ENCODE data around the gene PCMTD2.

DNA sequence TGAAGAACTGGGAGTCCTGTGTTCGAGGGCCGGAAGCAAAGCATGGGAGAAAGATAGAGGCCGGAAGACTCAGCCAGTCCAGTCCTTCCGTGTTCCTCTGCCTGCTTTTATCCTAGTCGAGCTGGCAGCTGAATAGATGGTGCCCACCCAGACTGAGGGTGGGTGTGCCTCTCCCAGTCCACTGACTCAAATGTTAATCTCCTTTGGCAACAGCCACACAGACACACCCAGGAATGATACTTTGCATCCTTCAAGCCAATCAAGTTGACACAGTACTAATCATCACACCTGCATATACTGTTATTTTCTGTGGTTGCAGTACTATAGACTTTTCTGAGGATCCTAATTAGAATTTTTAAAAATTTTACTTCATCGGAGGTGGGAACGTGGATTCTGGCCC, 21.3 kb downstream of the PCMTD2 start:
- no peak for TF ChIP-seq CTCF (tag by site-specific recombination; IDR thresholded peaks at IDR 0.05)
- TF ChIP-seq ZNF324 (tag by site-specific recombination; IDR thresholded peaks at IDR 0.05), result no peak
- TF ChIP-seq ZNF747 (tag by site-specific recombination; IDR thresholded peaks at IDR 0.05), result no peak
- TF ChIP-seq, protein P1, sequence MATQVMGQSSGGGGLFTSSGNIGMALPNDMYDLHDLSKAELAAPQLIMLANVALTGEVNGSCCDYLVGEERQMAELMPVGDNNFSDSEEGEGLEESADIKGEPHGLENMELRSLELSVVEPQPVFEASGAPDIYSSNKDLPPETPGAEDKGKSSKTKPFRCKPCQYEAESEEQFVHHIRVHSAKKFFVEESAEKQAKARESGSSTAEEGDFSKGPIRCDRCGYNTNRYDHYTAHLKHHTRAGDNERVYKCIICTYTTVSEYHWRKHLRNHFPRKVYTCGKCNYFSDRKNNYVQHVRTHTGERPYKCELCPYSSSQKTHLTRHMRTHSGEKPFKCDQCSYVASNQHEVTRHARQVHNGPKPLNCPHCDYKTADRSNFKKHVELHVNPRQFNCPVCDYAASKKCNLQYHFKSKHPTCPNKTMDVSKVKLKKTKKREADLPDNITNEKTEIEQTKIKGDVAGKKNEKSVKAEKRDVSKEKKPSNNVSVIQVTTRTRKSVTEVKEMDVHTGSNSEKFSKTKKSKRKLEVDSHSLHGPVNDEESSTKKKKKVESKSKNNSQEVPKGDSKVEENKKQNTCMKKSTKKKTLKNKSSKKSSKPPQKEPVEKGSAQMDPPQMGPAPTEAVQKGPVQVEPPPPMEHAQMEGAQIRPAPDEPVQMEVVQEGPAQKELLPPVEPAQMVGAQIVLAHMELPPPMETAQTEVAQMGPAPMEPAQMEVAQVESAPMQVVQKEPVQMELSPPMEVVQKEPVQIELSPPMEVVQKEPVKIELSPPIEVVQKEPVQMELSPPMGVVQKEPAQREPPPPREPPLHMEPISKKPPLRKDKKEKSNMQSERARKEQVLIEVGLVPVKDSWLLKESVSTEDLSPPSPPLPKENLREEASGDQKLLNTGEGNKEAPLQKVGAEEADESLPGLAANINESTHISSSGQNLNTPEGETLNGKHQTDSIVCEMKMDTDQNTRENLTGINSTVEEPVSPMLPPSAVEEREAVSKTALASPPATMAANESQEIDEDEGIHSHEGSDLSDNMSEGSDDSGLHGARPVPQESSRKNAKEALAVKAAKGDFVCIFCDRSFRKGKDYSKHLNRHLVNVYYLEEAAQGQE (tag by site-specific recombination; IDR thresholded peaks at IDR 0.05), result no peak
- no peak for TF ChIP-seq ZFP3 (tag by site-specific recombination; IDR thresholded peaks at IDR 0.05; ENCODE audit: low read depth)
- TF ChIP-seq MZF1 (tag by site-specific recombination; IDR thresholded peaks at IDR 0.05; ENCODE audit: borderline replicate concordance), result no peak
- no peak for TF ChIP-seq ZNF580 (tag by site-specific recombination; IDR thresholded peaks at IDR 0.05)
